GM19023 (cell line): ENCODE data around the gene GGA1.
A peak's percentile ranks its signal among the peaks of the same experiment; 100 is the strongest.

ENCODE experiments used
- ATAC-seq: cut with Tn5 transposase; IDR thresholded peaks from one replicate; pipeline ENCODE4 v1.9.1; 2021; ENCODE audit warnings: mild to moderate bottlenecking, moderate library complexity; ENCODE audit not compliant: unreplicated experiment

GGA1 gene

GRCh38 chr22:37665487-37665886 is 56.9 kb downstream of the GGA1 start:
- no peak for ATAC-seq

GRCh38 chr22:37669586-37669985 is 61.0 kb downstream of the GGA1 start:
- no peak for ATAC-seq

GRCh38 chr22:37672206-37672919 is 63.7 kb downstream of the GGA1 start:
- no peak for ATAC-seq

GRCh38 chr22:37672920-37673455 is 64.4 kb downstream of the GGA1 start:
- no peak for ATAC-seq

GRCh38 chr22:37674248-37674647 is 65.6 kb downstream of the GGA1 start:
- no peak for ATAC-seq

GRCh38 chr22:37674951-37675929 is 66.6 kb downstream of the GGA1 start, which contains the start of gene LGALS1:
LGALS1 (plus strand) TSS chr22:37675636; CDS start chr22:37675703, 67 bp downstream.
- ATAC-seq, result peak; percentile 47

- ATAC-seq, result no peak
Measured at GRCh38 chr22:37675930-37676735, 67.5 kb downstream of the GGA1 start.

GRCh38 chr22:37676736-37677492 is 68.3 kb downstream of the GGA1 start:
- ATAC-seq, result peak; percentile 56

GRCh38 chr22:37677493-37677974 is 68.9 kb downstream of the GGA1 start:
- peak; percentile 6 for ATAC-seq

GRCh38 chr22:37678372-37678771 is 69.7 kb downstream of the GGA1 start:
- ATAC-seq, result no peak

GRCh38 chr22:37679670-37680069 is 71.0 kb downstream of the GGA1 start:
- ATAC-seq, result no peak

GRCh38 chr22:37680191-37680851 is 71.7 kb downstream of the GGA1 start:
- no peak for ATAC-seq

- no peak for ATAC-seq
Measured at GRCh38 chr22:37681001-37681424, 72.4 kb downstream of the GGA1 start.

- ATAC-seq, result no peak
Measured at GRCh38 chr22:37681556-37682049, 73.0 kb downstream of the GGA1 start.
